ENCODE data around the gene HMGN3.

Gene HMGN3

GRCh38 chr6:79232696-79233462 lies 1.6 kb downstream of the HMGN3 start:
- FAIRE-seq = no peak

GRCh38 chr6:79231666-79232065 lies 2.8 kb downstream of the HMGN3 start:
- FAIRE-seq = no peak

GRCh38 chr6:79231101-79231500 lies 3.4 kb downstream of the HMGN3 start:
- no peak for FAIRE-seq

GRCh38 chr6:79230149-79230548 lies 4.3 kb downstream of the HMGN3 start:
- no peak for FAIRE-seq

- FAIRE-seq = no peak
These were observed 7.0 kb downstream of the HMGN3 start for GRCh38 chr6:79227445-79227844.

- no peak for FAIRE-seq
These were observed 7.8 kb downstream of the HMGN3 start for GRCh38 chr6:79226660-79227059.

GRCh38 chr6:79225717-79226599 lies 8.5 kb downstream of the HMGN3 start:
- FAIRE-seq = no peak

- no peak for FAIRE-seq
These were observed 10.7 kb downstream of the HMGN3 start for GRCh38 chr6:79223611-79224404.

- FAIRE-seq = no peak
These were observed 19.2 kb downstream of the HMGN3 start for GRCh38 chr6:79215213-79215824.

GRCh38 chr6:79212859-79213258 lies 21.6 kb downstream of the HMGN3 start:
- no peak for FAIRE-seq

- FAIRE-seq = no peak
These were observed 25.7 kb downstream of the HMGN3 start for GRCh38 chr6:79208816-79209215.

- FAIRE-seq = no peak
These were observed 30.7 kb downstream of the HMGN3 start for GRCh38 chr6:79203753-79204253.

GRCh38 chr6:79202556-79202955 lies 31.9 kb downstream of the HMGN3 start:
- no peak for FAIRE-seq

GRCh38 chr6:79201983-79202382 lies 32.5 kb downstream of the HMGN3 start:
- FAIRE-seq = no peak

- FAIRE-seq = no peak
These were observed 33.3 kb downstream of the HMGN3 start for GRCh38 chr6:79201143-79201542.

GRCh38 chr6:79196912-79197311 lies 37.6 kb downstream of the HMGN3 start:
- no peak for FAIRE-seq

- FAIRE-seq = no peak
These were observed 40.5 kb downstream of the HMGN3 start for GRCh38 chr6:79193971-79194370.

GRCh38 chr6:79189760-79190350 lies 44.6 kb downstream of the HMGN3 start:
- no peak for FAIRE-seq

GRCh38 chr6:79188885-79189480 lies 45.5 kb downstream of the HMGN3 start:
- no peak for FAIRE-seq

GRCh38 chr6:79188107-79188506 lies 46.4 kb downstream of the HMGN3 start:
- FAIRE-seq = no peak

- FAIRE-seq = no peak
These were observed 47.9 kb downstream of the HMGN3 start for GRCh38 chr6:79186564-79186963.

GRCh38 chr6:79184641-79185040 lies 49.8 kb downstream of the HMGN3 start:
- FAIRE-seq = no peak

Measured in TTC549 (cell line).